Tibial nerve (tissue), 4 donors: ENCODE results near the gene TMEM132D. TPM values are rescaled to one million over a fixed set of nuclear protein-coding genes. Genes with fewer than 3 reads are reported as not detected.

Source experiments
- DNase-seq, 2 donors: peaks; one replicate each; pipeline ENCODE4 v3.0.0-alpha.2; 2019; ENCODE audit warnings: low spot score in 2 of 2
- H3K27ac ChIP-seq, 4 donors: fragments of 200-600 bp; sonication (generic) in 3 of 4; one replicate each; pipeline ENCODE4 v1.5.1; 2017 to 2019; ENCODE audit warnings: mild to moderate bottlenecking in 1 of 4
- H3K27me3 ChIP-seq, 2 donors: fragments of 200-600 bp; sonication (generic) in 1 of 2; one replicate each; pipeline versions ENCODE4 v1.5.1 to v1.6.0; 2017 to 2019
- H3K36me3 ChIP-seq, 3 donors: fragments of 200-600 bp; sonication (generic); one replicate each; pipeline ENCODE4 v1.5.1; 2018 to 2019
- H3K4me1 ChIP-seq, 4 donors: fragments of 200-600 bp; sonication (generic) in 3 of 4; one replicate each; pipeline ENCODE4 v1.5.1; 2017 to 2019
- H3K4me3 ChIP-seq, 4 donors: fragments of 200-600 bp; sonication (generic) in 3 of 4; one replicate each; pipeline ENCODE4 v1.5.1; 2017 to 2019; ENCODE audit warnings: mild to moderate bottlenecking in 1 of 4, moderate library complexity in 1 of 4
- H3K9me3 ChIP-seq, 4 donors: fragments of 200-600 bp; sonication (generic) in 3 of 4; one replicate each; pipeline ENCODE4 v1.5.1; 2017 to 2019
- CTCF ChIP-seq, 5 experiments: fragments of 200-600 bp in 3 of 5; fragments of 450-650 bp in 2 of 5; sonication (generic) in 3 of 5; IDR thresholded peaks; one replicate each; pipeline ENCODE4 v1.5.1; 2016 to 2019; ENCODE audit warnings: antibody characterized with exemption in 5 of 5, mild to moderate bottlenecking in 3 of 5, moderate library complexity in 2 of 5
- EP300 ChIP-seq, 2 donors: sonication (generic); formaldehyde crosslinking; IDR thresholded peaks; one replicate each; pipeline ENCODE4 v1.6.1; 2017; ENCODE audit warnings: antibody characterized with exemption in 2 of 2, mild to moderate bottlenecking in 1 of 2
- POLR2A ChIP-seq, 2 donors: fragments of 450-650 bp; IDR thresholded peaks; one replicate each; pipeline ENCODE4 v1.6.1; 2017; ENCODE audit warnings: antibody characterized with exemption in 2 of 2, mild to moderate bottlenecking in 2 of 2, moderate library complexity in 2 of 2
- WGBS, 2 donors: methylation state at CpG; one replicate each; pipeline ENCODE4 v1.1.5; 2018; 5-methylcytosine and 5-hydroxymethylcytosine counted together
- total RNA-seq, 4 donors: library from RNA; depleted of rRNA; stranded (reverse); fragments of >200 nt; gene quantifications; one replicate each; pipeline ENCODE4 v1.1.0, GENCODE V29; 2016

The TMEM132D gene
- total RNA-seq, 4 donors from 2014 or later, result under 0.01 to 0.21 TPM; not detected in 2

DNA sequence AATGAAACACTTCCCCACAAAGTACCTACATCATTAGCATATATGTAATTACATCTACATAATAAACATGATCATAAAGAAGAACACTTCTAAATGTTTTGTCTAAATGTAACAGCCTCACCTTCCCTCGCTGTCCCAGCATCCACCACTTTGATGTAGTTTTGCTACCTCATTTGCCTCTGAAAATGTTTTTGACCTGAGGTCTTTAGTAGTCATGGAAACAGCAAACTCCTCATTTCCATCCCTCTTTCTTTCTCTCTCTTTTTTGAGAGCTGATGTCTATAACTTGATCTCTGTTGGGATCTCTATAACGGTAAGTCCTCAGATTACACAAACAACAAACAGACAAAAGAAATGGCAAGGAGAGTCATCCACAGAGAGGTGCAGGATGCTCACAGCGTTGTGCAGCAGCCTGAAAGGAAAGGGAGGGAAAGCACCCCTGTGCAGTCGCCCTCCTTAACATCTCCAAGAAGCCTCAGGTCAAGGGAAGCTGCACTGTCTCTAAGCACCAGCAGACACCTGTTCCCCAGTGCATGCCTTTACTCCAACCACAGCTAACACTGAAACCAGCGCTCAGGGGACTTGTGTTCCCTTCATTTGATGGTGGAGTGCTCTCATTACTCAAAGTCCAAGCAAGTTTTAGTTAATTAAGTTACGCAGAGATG, 268.7 kb downstream of the TMEM132D start:
- H3K4me1 ChIP-seq, result no peaks in the 10 kb centered on the region

GRCh38 chr12:129631316-129631715, 272.5 kb downstream of the TMEM132D start:
- no peak for DNase-seq
- no peak overlapping the region for H3K4me3 ChIP-seq
- H3K27ac ChIP-seq, result no peak overlapping the region
- H3K27me3 ChIP-seq, result no peaks in the 10 kb centered on the region
- no peaks in the 10 kb centered on the region for H3K4me1 ChIP-seq
- 76 to 81% methylated on average over 6 of the region's 6 CpGs for WGBS, 2 donors
- H3K9me3 ChIP-seq, result peaks cover 0 to 4% (median 0%) of the 10 kb centered on the region in 4 donors
- TF ChIP-seq POLR2A (IDR thresholded peaks at IDR 0.05), result no peak
- no peak for TF ChIP-seq CTCF (IDR thresholded peaks at IDR 0.05)
- TF ChIP-seq EP300 (IDR thresholded peaks at IDR 0.05), result no peak
- H3K36me3 ChIP-seq, result no peaks in the 10 kb centered on the region

More for the DNA sequence above, 268.7 kb downstream of the TMEM132D start:
- TF ChIP-seq EP300 (IDR thresholded peaks at IDR 0.05), result no peak
- TF ChIP-seq POLR2A (IDR thresholded peaks at IDR 0.05), result no peak
- TF ChIP-seq CTCF (IDR thresholded peaks at IDR 0.05), result no peak
- Histone ChIP-seq H3K27ac (no peak overlapping the region), H3K36me3 (no peaks in the 10 kb centered on the region), H3K9me3 (peaks cover 0 to 5% (median 0%) of the 10 kb centered on the region in 4 donors), H3K4me3 (no peak overlapping the region), H3K27me3 (no peaks in the 10 kb centered on the region)
- no peak for DNase-seq
- 31 to 47% methylated on average over 6 of the region's 6 CpGs for WGBS, 2 donors

DNA sequence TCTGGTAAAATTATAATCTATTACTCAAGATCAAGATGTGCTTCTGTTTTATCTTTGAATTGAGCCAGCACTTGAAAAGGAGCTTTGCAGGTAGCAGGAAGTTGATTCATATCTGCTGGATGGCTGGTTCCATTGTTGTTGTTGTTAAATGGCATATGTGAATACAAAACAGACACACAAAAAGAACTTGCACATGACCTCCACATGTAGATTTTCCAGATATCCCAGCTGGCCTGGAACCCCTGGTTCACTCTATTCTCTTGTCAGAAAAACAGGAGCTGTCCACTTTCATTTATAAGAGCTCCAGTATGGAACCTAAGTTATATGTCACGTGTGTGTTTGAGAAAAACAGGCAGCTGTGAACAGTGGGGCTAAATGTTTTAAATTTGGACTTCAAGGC, 273.9 kb downstream of the TMEM132D start:
- peaks cover 0 to 4% (median 0%) of the 10 kb centered on the region in 4 donors for H3K9me3 ChIP-seq
- no peaks in the 10 kb centered on the region for H3K36me3 ChIP-seq
- no peak overlapping the region for H3K27ac ChIP-seq
- no peaks in the 10 kb centered on the region for H3K4me1 ChIP-seq
- no peaks in the 10 kb centered on the region for H3K27me3 ChIP-seq
- no peak overlapping the region for H3K4me3 ChIP-seq
- DNase-seq, result no peak
- TF ChIP-seq POLR2A (IDR thresholded peaks at IDR 0.05), result no peak
- TF ChIP-seq EP300 (IDR thresholded peaks at IDR 0.05), result no peak
- no peak for TF ChIP-seq CTCF (IDR thresholded peaks at IDR 0.05)
- WGBS, 2 donors, result 71 to 84% methylated on average over 1 of the region's 1 CpG

DNA sequence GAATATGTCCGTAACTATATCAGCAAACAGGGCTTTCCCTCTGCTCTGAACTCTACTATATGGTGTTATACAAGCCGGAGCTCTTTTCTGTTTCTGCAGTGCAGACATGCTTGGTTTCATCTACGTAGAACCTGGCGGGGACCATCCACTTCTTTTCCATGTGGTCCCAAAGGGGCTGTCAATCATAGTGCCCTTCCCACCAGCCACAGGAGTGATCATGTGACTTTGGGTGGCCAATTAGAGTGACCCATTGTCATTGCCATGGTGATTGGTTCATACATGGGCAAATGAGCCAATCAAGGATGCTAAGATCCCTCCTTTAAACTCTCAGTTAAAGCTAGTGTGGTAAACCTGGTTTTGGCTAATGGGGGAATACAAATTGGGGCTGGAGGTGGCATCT, 281.3 kb downstream of the TMEM132D start:
- Histone ChIP-seq H3K9me3 (peaks cover 0 to 27% (median 0%) of the 10 kb centered on the region in 4 donors), H3K4me1 (no peaks in the 10 kb centered on the region), H3K27ac (no peak overlapping the region), H3K27me3 (no peaks in the 10 kb centered on the region), H3K4me3 (no peak overlapping the region), H3K36me3 (no peaks in the 10 kb centered on the region)
- WGBS, 2 donors, result 93% methylated on average over 4 of the region's 4 CpGs
- TF ChIP-seq POLR2A (IDR thresholded peaks at IDR 0.05) (no peak), CTCF (IDR thresholded peaks at IDR 0.05) (no peak), EP300 (IDR thresholded peaks at IDR 0.05) (no peak)
- DNase-seq, result no peak

- no peaks in the 10 kb centered on the region for H3K27me3 ChIP-seq
- no peaks in the 10 kb centered on the region for H3K36me3 ChIP-seq
- no peak overlapping the region for H3K27ac ChIP-seq
- peaks cover 0 to 41% (median 0%) of the 10 kb centered on the region in 4 donors for H3K9me3 ChIP-seq
- H3K4me1 ChIP-seq, result no peaks in the 10 kb centered on the region
- no peak overlapping the region for H3K4me3 ChIP-seq
- 74 to 81% methylated on average over 5 of the region's 5 CpGs for WGBS, 2 donors
- DNase-seq, result no peak
- TF ChIP-seq POLR2A (IDR thresholded peaks at IDR 0.05) (no peak), CTCF (IDR thresholded peaks at IDR 0.05) (no peak), EP300 (IDR thresholded peaks at IDR 0.05) (no peak)
Measured at GRCh38 chr12:129619271-129619670, 284.6 kb downstream of the TMEM132D start.
